HG03095 (cell line): ENCODE results near the gene RASSF10.
"Not testable (repeated sequence)": the region's sequence is repeated elsewhere in the genome, so short reads cannot be mapped to it uniquely, and the experiment has no call there.

Experiments used
- ATAC-seq: cut with Tn5 transposase; IDR thresholded peaks from one replicate; pipeline ENCODE4 v1.9.1; 2021; ENCODE audit warnings: moderate library complexity; ENCODE audit not compliant: unreplicated experiment

Gene RASSF10

DNA sequence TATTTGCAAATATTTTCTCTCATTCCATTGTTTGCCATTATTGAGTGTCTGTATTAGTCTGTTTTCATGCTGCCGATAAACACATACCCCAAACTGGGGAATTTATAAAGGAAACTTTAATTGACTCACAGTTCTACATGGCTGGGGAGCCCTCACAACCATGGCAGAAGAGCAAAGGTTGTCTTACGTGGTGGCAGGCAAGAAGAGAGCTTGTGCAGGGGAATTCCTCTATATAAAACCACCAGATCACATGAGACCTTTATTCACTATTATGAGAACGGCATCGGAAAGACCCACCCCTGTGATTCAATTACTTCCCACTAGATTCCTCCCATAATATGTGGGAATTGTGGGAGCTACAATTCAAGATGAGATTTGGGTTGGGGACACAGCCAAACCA is 10.2 kb downstream of the RASSF10 start:
- no peak for ATAC-seq

DNA sequence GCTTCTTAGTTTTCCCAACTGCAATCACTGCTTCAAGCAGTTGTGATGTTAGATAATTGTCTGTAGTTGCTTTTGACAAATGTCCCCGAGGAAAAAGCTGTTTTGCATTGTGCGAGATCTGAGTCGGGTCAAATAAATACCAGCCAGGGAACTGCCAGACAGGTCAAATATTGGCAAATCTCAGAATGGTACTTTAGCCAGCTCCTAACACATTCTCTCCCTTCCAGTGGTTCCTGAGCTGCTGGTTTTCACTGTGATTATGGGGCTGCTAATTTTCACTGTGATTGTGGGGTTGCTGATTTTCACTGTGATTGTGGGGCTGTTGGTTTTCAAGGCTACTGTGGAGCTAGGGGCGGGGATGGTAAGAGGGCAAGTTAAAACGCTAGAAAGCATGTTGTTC is 14.3 kb downstream of the RASSF10 start:
- ATAC-seq: no peak

DNA sequence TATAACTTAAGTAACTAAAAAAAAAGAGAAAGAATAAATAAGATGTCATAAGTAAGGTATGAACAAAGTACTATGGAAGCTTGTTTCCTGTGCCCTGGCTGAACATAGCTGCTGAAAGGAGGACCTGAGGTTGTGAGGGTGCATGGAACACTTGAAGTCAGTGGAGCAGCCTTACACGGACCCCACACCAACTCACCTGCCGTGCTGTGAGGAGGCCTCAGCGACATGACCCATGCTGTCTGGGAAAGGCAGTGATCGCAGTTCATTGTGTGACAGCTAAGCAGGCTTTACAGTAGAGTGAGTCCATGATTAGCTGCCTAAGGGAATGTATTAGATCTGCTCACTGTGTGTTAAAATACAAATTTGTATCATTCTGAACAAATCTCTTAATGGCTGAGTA is 17.6 kb downstream of the RASSF10 start:
- no peak for ATAC-seq

GRCh38 chr11:13028322-13028721 is 19.2 kb downstream of the RASSF10 start:
- no peak for ATAC-seq

DNA sequence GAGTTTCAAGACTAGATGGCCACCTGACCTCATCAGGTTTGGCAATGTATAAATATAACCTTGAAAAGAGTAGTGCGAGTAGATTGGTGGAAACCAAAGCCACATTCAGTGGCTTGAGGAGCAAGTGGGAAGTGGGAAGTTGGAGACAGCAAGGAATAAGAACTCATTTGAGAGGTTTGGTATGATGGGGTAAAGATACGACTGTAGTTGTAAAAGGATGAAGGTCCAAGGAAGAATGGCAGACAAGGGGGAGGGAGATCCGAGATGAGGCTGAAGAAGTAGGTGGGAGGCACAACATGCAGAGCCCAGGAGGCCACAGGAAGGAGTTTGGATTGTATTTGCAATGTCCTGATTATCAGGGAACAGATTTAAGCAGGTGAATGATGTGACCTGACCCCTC is 20.8 kb downstream of the RASSF10 start:
- no peak for ATAC-seq

GRCh38 chr11:13030857-13031256 is 21.7 kb downstream of the RASSF10 start:
- no peak for ATAC-seq

GRCh38 chr11:13031349-13031748 is 22.2 kb downstream of the RASSF10 start:
- no peak for ATAC-seq

DNA sequence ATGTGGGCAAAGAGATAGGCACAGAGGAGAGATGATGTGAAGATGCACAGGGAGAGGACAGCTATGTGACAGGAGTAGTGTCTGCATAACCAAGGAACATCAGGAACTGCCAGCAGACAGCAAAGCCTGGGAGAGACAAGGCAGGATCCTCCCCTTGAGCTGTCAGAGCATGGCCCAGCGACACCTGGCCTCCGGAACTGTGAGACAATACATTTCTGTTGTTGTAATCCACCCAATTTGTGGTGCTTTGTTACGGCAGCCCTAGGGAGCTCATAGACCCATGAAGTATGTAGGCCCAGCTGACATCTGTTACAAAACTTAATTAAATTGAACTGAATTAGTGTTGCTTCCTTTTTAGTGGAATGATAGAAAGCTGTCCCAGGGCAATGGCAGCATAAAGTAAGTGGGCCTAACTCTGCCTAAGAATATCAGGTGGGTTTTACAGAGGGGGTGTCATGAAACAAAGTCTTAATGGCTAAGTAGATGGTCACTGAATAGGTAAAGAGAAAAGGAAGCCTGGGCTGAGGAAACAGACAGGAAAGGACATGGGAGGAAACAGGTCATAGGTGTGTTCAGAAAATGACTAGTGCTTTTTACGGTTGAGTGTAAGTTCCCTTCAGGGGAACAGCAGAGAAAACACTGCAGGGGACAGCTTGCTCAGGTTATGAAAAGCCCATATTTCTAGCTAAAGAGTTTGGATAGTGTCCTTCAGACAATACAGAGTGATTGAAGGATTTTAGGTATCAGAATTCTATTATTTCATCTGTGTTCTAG is 24.8 kb downstream of the RASSF10 start:
- no peak for ATAC-seq

DNA sequence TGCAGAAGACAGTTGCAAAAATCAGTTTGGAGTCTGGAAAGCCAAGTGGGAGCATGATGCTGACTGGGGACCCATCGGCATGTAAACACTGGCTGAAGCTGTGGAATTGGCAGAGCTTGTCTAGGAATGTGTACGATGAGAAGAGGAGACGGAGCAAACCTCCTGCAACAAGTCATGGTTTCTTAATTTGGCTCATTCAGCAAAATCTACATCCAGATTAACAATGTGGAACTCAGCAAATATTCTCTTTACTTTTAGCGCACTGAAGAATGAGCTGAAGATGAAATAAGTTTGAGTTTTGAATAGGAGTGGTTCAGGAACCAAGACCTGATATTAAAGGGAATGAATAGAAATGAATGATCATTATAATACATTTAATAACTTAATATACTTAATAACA is 26.6 kb downstream of the RASSF10 start:
- ATAC-seq: no peak

DNA sequence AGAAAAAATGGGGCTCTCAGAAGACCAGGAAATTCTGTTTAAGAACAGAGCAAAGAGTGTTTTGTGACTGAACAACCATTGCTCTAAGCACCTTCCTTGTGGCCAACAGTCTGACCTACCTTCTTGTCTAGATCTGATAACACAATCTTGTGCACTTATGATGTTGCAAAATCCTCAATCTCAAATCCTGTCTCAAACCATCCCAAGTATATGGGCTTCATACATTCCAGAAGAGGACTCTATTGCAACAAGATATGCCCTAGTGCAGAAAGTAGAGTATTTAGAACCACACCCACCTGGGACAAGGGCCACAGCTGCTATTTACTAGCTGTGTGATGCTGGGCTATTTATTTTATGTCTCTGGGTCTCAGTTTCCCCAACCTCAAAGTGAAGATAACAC is 27.1 kb downstream of the RASSF10 start:
- no peak for ATAC-seq

DNA sequence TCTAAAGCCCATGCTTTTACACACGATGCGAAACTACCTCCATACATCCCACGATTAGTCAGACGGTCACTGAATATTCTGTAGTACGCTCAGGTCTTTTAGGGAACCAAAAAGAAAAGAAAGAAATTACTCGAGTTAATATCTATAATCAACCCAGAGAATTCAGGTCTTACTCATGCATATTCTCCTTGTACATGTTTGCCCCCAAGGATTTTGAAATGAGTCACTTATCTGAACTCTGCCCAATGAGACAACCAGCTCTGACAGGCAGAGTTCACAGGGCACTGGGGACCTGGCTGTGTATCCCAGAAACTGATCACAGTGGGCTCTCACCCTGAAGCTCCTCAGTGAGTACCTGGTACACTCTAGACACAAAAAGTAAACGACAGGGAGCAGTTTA is 29.2 kb downstream of the RASSF10 start:
- ATAC-seq: no peak

DNA sequence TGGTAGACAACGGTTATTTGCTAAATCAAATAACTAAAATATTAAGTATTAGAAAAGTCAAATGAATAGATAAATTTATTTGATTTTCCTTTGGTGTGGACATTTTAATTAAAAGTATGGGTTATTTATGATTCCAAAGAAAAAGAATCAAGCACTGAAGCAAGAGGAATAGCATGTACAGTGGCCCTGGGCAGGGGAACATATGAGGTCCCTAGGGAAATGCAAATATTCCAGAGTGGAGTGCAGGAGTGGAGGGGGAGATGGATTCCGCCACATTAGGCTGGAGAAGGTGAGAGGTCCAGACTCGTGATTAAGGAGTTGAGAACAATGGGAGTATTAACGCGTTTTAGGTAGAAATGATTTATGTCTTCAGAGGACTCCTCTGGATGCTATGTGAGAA is 30.0 kb downstream of the RASSF10 start:
- ATAC-seq: no peak

DNA sequence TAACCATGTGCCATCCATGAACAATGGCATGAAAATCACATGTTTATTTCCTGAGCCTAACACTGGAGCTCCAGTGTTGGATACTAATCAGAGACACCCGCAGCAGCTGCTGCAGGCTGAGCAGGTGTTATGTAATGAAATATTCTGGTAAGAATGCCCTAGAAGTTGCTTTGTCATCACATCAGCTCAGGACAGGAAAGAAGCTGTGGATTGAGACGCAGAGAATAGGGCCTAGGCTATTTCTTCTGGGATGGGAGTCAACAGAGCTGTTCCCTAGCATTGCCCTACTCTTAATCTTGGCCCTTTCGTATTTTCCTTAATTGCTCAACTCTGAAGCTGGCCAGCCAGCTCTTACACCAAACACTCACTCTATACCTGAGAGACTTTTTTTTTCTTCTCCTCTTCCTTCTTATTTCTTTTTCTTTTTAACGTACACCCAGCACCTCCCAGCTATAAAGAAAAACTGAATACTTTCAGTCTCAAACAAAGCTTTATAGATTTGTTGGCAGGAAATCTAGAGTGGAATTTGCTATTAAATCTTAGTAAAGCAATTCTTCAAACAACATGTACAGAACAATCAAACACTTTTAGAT is 31.9 kb downstream of the RASSF10 start:
- ATAC-seq: no peak

DNA sequence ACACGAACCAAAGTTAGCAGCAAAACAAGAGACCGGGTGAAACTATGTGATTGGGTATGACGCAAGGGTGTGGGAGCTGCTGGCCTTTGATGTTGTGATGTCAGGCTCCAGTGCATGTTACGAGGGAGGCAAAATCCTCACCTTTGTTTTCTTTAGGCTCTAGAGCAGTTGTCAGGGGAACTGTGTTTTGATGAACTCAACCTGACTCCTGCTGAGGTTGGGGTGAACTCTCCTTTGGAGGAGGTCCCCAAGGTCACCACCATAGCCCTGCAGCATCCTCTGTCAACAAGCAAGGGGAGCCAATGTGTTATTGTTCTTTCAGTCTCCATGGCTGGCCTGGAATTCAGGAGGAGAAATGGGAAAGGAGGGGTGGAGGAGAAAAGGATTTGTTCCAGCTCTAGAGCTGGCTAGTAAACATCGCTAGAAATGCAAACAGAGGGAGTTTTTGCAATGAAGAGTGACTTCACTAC is 33.8 kb downstream of the RASSF10 start:
- no peak for ATAC-seq

DNA sequence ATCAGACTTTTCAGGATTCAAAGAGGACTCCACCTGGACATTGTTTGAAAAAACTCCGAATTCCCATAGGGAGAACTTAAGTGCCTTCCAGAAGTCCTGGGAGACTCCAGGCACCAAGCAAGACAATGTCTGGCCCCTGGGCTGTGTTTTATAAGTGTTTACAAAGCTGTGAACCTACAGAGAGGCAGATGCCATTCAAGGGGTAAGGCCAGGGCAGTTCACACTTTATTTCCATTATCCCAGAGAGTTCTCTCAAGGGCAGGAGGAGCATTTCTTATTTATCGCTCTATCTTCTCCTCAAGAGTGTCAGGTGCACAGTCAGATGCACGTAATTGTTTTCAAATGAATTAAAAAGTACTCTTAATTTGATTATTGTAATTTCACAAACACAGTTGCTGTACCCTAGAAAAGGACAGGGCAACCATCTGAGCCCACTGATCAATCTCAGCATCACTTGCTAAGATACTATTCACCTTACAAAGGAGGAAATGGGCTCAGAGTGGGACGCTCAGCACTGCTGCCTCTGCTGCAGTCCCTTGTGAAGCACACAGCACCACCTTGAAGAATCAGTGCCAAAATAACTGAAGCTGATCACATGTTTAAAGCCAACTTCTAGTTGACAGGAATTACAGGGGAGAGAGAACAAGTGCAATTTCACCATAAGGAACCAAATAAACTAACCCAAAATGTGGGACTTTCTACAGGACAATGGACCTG is 35.0 kb downstream of the RASSF10 start:
- no peak for ATAC-seq

GRCh38 chr11:13045089-13045488 is 36.0 kb downstream of the RASSF10 start:
- not testable (repeated sequence) for ATAC-seq

DNA sequence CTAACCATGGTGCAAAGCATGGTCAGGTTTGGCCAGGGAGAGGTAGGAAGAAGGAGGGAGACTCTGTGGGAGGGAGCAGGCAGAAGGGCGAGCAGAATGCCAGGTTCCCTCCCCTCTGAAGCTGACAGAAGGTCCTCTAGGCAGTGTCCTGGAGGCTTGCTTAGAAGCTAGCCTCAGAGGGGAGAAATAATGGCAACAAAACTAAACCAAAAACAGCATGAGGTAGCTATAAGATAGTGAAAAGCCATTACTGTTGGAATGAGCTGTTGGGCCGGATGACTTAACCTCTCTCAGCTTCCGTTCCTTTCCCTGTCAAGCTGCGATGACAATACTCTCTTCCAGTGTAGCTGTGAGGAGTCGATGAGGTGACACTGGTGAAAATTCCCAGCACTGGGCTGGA is 36.6 kb downstream of the RASSF10 start:
- no peak for ATAC-seq

DNA sequence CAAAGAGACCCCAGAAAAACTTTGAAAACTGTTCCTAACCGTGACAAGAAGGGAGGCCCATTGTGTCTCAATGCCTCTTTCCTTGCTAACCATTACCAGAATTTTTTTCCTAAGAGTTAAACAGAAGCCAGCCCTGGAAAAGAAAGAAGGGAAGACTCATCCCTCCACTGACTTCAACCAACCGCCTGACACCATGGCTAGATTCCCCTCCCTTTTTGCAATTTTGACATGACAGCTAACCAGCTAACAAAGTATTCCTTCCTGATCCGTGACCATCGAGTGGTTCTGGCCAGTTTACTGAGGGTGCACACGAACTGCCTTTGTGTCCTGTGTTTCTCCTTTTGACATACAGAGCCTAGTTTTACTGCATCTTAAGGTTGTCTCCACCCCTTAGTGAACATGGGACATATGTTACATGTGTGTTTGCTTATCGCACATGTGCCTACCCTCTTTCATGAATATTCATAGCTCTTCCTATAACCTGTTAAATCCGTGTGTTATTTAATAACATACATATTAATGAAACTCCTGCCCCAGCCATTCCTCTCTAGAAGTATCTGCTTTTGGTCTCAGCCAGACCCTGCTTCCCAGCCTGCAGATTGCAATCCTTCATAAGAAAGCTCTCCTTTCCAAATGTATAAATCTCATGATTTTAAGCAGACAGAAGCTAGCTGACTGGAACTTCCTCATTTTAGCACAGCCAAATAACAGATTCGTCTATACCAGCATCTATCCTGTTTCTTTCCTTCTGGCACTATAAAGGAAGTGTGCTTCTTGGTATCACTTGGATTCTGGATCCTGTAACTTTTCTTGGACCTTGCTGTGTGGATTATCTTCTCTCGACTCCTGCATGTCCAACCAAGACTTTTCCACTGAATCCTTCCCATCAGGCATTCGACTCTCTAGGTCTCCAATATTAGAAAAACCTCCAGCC is 37.8 kb downstream of the RASSF10 start:
- no peak for ATAC-seq

DNA sequence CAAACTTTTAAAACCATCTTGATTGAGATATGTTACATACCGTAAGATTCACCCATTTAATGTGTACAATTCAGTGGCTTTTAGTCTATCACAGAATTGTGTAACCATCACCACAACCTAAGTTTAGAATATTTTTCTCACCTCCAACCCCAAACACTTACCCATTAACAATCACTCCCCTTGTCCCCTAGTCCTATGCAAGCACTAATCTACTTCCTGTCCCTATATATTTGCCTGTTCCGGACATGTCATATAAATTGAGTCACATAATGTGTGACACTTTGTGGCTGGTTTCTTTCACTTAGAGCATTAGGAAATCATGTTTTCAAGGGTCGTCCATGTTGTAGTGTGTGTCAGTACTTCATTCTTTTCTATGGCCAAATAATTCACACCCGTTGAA is 38.8 kb downstream of the RASSF10 start:
- no peak for ATAC-seq

DNA sequence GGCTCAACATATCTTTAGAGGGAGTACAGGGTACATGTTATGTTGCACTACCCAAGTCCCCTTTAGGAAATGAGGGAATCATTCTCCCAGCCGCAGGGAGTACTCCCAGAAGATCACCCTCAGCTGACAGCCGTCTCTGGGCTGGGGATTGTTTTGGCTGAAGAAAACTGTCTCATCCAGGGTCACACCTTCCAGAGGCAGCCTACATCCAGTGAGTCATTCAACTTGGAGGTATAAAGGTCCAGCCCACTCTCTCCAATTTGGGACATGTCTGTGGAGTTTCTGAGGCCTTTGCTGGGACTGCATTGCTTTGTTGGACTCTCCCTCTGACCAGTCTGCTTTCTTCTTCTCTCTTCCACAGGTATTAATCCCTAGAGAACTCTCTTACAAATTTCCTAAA is 42.1 kb downstream of the RASSF10 start:
- ATAC-seq: no peak

DNA sequence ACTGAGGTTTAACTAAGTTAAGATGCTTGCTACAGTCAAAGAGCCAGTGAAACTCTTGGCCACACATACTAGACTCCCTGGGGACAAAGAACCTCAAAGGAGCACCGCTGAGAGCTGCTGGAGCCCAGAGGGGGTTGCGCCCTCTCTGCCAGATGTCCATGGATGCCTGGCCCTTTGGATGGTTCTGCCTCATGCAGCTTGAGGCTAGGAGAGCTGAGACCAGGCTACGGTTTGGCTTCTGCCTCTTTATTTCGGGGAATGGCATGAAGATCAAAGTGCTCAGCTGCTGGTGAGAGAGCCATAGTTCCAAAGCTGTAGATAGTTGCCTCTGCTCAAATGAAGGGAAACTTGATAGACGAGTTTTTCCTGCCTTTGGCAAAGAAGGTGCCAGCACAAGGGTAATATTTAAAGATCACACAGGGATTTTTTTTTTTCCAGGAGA is 43.0 kb downstream of the RASSF10 start:
- no peak for ATAC-seq
